Central memory CD8-positive, alpha-beta T cell (primary cell): ENCODE data around the gene ZNF565.
A peak's percentile ranks its signal among the peaks of the same experiment; 100 is the strongest.
"Not testable (repeated sequence)": the region's sequence is repeated elsewhere in the genome, so short reads cannot be mapped to it uniquely, and the experiment has no call there.

ENCODE experiments used
- ATAC-seq: fragments of 150-1000 bp; cut with Tn5 transposase; replicated peaks from 2 replicates; pipeline ENCODE4 v1.10.0; 2022; ENCODE audit warnings: mild to moderate bottlenecking, moderate FRiP score, moderate number of reproducible peaks; ENCODE audit not compliant: poor library complexity, severe bottlenecking; ENCODE audit errors: extremely low read depth
- DNase-seq, 2 donors: peaks; one replicate each; pipeline ENCODE4 v3.0.0; 2021; ENCODE audit warnings: low spot score in 2 of 2
- H3K27ac Mint-ChIP-seq: one replicate; pipeline ENCODE4 v1.8.0; 2022; ENCODE audit warnings: low read depth, mild to moderate bottlenecking, moderate library complexity, mixed read lengths
- H3K27me3 Mint-ChIP-seq: one replicate; pipeline ENCODE4 v1.8.0; 2022; ENCODE audit warnings: mixed read lengths
- H3K36me3 Mint-ChIP-seq: one replicate; pipeline ENCODE4 v1.8.0; 2022; ENCODE audit warnings: mild to moderate bottlenecking, moderate library complexity, mixed read lengths; ENCODE audit not compliant: insufficient read depth
- H3K4me1 Mint-ChIP-seq: one replicate; pipeline ENCODE4 v1.8.0; 2022; ENCODE audit warnings: mixed read lengths
- H3K4me3 Mint-ChIP-seq: one replicate; pipeline ENCODE4 v1.8.0; 2022; ENCODE audit warnings: mild to moderate bottlenecking, moderate library complexity, mixed read lengths
- H3K9me3 Mint-ChIP-seq: one replicate; pipeline ENCODE4 v1.8.0; 2022; ENCODE audit warnings: mixed read lengths

The ZNF565 gene

GRCh38 chr19:36139120-36139472, 75.4 kb downstream of the ZNF565 start:
- no peak for DNase-seq
- H3K4me1 Mint-ChIP-seq = peaks cover 29% of the 10 kb centered on the region
- ATAC-seq = no peak
- peak overlapping the region; percentile 96 for H3K4me3 Mint-ChIP-seq
- H3K36me3 Mint-ChIP-seq = peaks cover 22% of the 10 kb centered on the region
- no peaks in the 10 kb centered on the region for H3K9me3 Mint-ChIP-seq
- H3K27me3 Mint-ChIP-seq = no peaks in the 10 kb centered on the region
- H3K27ac Mint-ChIP-seq = peak overlapping the region; percentile 87

DNA sequence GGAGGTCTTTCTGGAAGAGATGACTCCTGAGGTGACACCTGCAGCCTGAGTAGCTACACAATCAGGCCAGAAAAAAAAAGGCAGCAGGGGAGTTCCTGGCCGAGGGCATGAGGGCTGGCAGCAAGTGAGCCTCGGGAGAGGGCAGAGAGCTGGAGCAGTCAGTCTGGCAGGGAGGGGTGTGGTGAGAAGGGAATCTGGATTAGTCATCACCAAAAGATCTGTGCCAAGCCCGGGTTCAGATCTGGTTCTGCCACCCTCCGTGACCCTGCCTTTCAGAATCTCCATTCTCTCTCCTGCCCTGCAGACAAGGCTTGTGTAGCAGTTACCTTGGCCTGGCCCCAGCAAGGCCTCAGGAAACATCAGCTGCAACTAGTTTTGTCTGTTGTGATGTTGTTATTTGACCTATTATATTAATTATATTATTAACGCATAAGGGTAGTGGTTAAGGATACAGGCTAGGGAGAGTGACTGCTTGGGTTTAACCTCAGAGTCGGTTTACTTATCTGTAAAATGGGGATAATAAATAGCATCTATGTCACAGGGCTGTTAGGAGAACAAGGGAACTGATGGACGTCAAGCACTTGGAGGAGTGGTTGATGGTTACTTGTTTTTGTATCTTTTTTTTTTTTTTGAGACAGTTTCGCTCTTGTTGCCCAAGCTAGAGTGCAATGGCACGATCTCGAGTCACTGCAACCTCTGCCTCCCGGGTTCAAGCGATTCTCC, 77.3 kb downstream of the ZNF565 start:
- Mint-ChIP-seq H3K4me1 (peaks cover 27% of the 10 kb centered on the region), H3K27ac (peak overlapping the region; percentile 76), H3K36me3 (peaks cover 17% of the 10 kb centered on the region), H3K4me3 (peak overlapping the region; percentile 51), H3K9me3 (no peaks in the 10 kb centered on the region), H3K27me3 (no peaks in the 10 kb centered on the region)
- ATAC-seq (no peak), DNase-seq (no peak)

DNA sequence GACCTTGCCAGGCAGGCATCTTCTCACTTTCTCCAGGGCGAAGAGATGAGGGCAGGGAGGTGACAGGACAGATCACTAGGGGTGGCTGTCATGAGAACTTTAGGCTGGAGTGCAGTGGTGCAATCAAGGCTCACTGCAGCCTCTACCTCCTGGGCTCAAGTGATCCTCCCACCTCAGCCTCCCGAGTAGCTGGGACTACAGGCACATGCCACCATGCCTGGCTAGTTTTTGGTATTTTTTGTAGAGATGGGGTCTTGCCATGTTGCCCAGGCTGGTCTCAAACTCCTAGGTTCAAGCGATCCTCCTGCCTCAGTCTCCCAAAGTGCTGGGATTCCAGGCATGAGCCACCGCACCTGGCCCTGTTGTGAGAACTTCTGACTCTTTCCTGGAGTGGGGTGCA, 79.6 kb downstream of the ZNF565 start:
- ATAC-seq, H3K27ac Mint-ChIP-seq, H3K27me3 Mint-ChIP-seq, DNase-seq, H3K36me3 Mint-ChIP-seq, H3K9me3 Mint-ChIP-seq, H3K4me3 Mint-ChIP-seq: not testable (repeated sequence)
- H3K4me1 Mint-ChIP-seq = peaks cover 18% of the 10 kb centered on the region
